H9 (cell line): ENCODE results near the gene ATP6V0B. TPM values are rescaled to one million over a fixed set of nuclear protein-coding genes. Genes with fewer than 3 reads are reported as not detected.

Experiments
- DNase-seq: peaks from one replicate; pipeline ENCODE4 v3.0.0-alpha.2; 2017
- H2AFZ ChIP-seq: one replicate; pipeline ENCODE4 v1.6.1; 2013; ENCODE audit warnings: mild to moderate bottlenecking, low read length, control low read depth, moderate library complexity
- H2AK5ac ChIP-seq: 2 replicates; pipeline ENCODE4 v1.6.1; 2013; ENCODE audit warnings: low read length, control low read depth, mixed read lengths; ENCODE audit not compliant: insufficient read length
- H2BK120ac ChIP-seq: one replicate; pipeline ENCODE4 v1.6.1; 2013; ENCODE audit warnings: low read depth, mild to moderate bottlenecking, low read length, control low read depth, inconsistent platforms; ENCODE audit not compliant: poor library complexity, severe bottlenecking
- H2BK12ac ChIP-seq: 2 replicates; pipeline ENCODE4 v1.6.1; 2013; ENCODE audit warnings: low read length, control low read depth, mixed read lengths, low read depth; ENCODE audit not compliant: insufficient read length
- H2BK15ac ChIP-seq: 2 replicates; pipeline ENCODE4 v1.6.1; 2013; ENCODE audit warnings: low read depth, low read length, control low read depth
- H2BK20ac ChIP-seq: one replicate; pipeline ENCODE4 v1.6.1; 2013; ENCODE audit warnings: low read depth, mild to moderate bottlenecking, low read length, control low read depth, inconsistent platforms; ENCODE audit not compliant: poor library complexity, severe bottlenecking
- H2BK5ac ChIP-seq: 2 replicates; pipeline ENCODE4 v1.6.1; 2013; ENCODE audit warnings: low read length, control low read depth, mixed read lengths; ENCODE audit not compliant: insufficient read length
- H3K14ac ChIP-seq: 2 replicates; pipeline ENCODE4 v1.6.1; 2013; ENCODE audit warnings: low read length, control low read depth; ENCODE audit not compliant: insufficient read depth
- H3K18ac ChIP-seq: 2 replicates; pipeline ENCODE4 v1.6.1; 2013; ENCODE audit warnings: low read depth, mild to moderate bottlenecking, mixed read lengths, low read length, control low read depth; ENCODE audit not compliant: insufficient read length
- H3K23ac ChIP-seq: 2 replicates; pipeline ENCODE4 v1.6.1; 2013; ENCODE audit warnings: low read length, control low read depth, mixed read lengths, low read depth; ENCODE audit not compliant: insufficient read length
- H3K23me2 ChIP-seq: 2 replicates; pipeline ENCODE4 v1.6.1; 2013; ENCODE audit warnings: low read depth, mild to moderate bottlenecking, mixed read lengths, low read length, control low read depth; ENCODE audit not compliant: insufficient read length, poor library complexity, severe bottlenecking
- H3K27ac ChIP-seq: 2 replicates; pipeline ENCODE4 v1.5.1; 2013; ENCODE audit warnings: low read length, control low read depth, mixed read lengths, low read depth; ENCODE audit not compliant: insufficient read length
- H3K27me3 ChIP-seq: 2 replicates; pipeline ENCODE4 v1.6.1; 2013; ENCODE audit warnings: low read length, control low read depth, inconsistent platforms; ENCODE audit not compliant: insufficient read depth
- H3K4ac ChIP-seq: 2 replicates; pipeline ENCODE4 v1.6.1; 2013; ENCODE audit warnings: low read depth, mild to moderate bottlenecking, control low read depth, inconsistent platforms, low read length, moderate library complexity
- H3K4me1 ChIP-seq: 2 replicates; pipeline ENCODE4 v1.6.1; 2013; ENCODE audit warnings: low read length, control low read depth, inconsistent platforms; ENCODE audit not compliant: insufficient read depth
- H3K4me2 ChIP-seq: 2 replicates; pipeline ENCODE4 v1.6.1; 2013; ENCODE audit warnings: low read length, control low read depth, mixed read lengths; ENCODE audit not compliant: insufficient read length, insufficient read depth
- H3K56ac ChIP-seq: 2 replicates; pipeline ENCODE4 v1.6.1; 2013; ENCODE audit warnings: low read depth, mild to moderate bottlenecking, mixed read lengths, low read length, control low read depth; ENCODE audit not compliant: insufficient read length
- H3K79me1 ChIP-seq: 2 replicates; pipeline ENCODE4 v1.6.1; 2013; ENCODE audit warnings: low read depth, mild to moderate bottlenecking, moderate library complexity, low read length, control low read depth, inconsistent platforms; ENCODE audit not compliant: insufficient read depth, poor library complexity, severe bottlenecking
- H3K79me2 ChIP-seq: 2 replicates; pipeline ENCODE4 v1.6.1; 2013; ENCODE audit warnings: low read length, control low read depth, inconsistent platforms; ENCODE audit not compliant: insufficient read depth
- H3K9ac ChIP-seq: 2 replicates; pipeline ENCODE4 v1.6.1; 2013; ENCODE audit warnings: low read length, control low read depth, mixed read lengths; ENCODE audit not compliant: insufficient read length; ENCODE audit errors: extremely low read depth
- H3K9me3 ChIP-seq: one replicate; pipeline ENCODE4 v1.6.1; 2013; ENCODE audit warnings: low read depth, low read length, inconsistent platforms; ENCODE audit not compliant: control insufficient read depth
- H3T11ph ChIP-seq: one replicate; pipeline ENCODE4 v1.6.1; 2013; ENCODE audit warnings: mild to moderate bottlenecking, low read length, control low read depth, inconsistent platforms
- H4K20me1 ChIP-seq: one replicate; pipeline ENCODE4 v1.6.1; 2013; ENCODE audit not compliant: control insufficient read depth, insufficient read length, insufficient read depth
- H4K5ac ChIP-seq: 2 replicates; pipeline ENCODE4 v1.6.1; 2013; ENCODE audit warnings: low read depth, mild to moderate bottlenecking, mixed read lengths, low read length, control low read depth; ENCODE audit not compliant: insufficient read length
- H4K8ac ChIP-seq: replicated peaks from 2 replicates; pipeline ENCODE4 v1.6.1; 2013; ENCODE audit warnings: low read length, control low read depth, mixed read lengths, low read depth; ENCODE audit not compliant: insufficient read length
- H4K91ac ChIP-seq: 2 replicates; pipeline ENCODE4 v1.6.1; 2013; ENCODE audit warnings: low read depth, mild to moderate bottlenecking, moderate library complexity, mixed read lengths, low read length, control low read depth; ENCODE audit not compliant: insufficient read length
- H3K27ac Mint-ChIP-seq, 3 experiments: 2 replicates in 2 of 3; 3 replicates in 1 of 3; pipeline ENCODE4 v1.8.0; 2020 to 2021; ENCODE audit warnings: mixed read lengths in 3 of 3, mild to moderate bottlenecking in 1 of 3, moderate library complexity in 1 of 3
- H3K27me3 Mint-ChIP-seq: 2 replicates; pipeline ENCODE4 v1.8.0; 2021; ENCODE audit warnings: low read depth, mild to moderate bottlenecking, moderate library complexity, mixed read lengths
- H3K36me3 Mint-ChIP-seq, 3 experiments: 2 replicates in 2 of 3; 3 replicates in 1 of 3; pipeline ENCODE4 v1.8.0; 2020 to 2021; ENCODE audit warnings: low read depth in 3 of 3, mixed read lengths in 3 of 3; ENCODE audit not compliant: insufficient read depth in 1 of 3
- H3K4me1 Mint-ChIP-seq, 2 experiments: 2 replicates each; pipeline ENCODE4 v1.8.0; 2020; ENCODE audit warnings: mixed read lengths in 2 of 2
- H3K4me3 Mint-ChIP-seq, 2 experiments: 2 replicates in 1 of 2; 3 replicates in 1 of 2; pipeline ENCODE4 v1.8.0; 2020 to 2021; ENCODE audit warnings: mild to moderate bottlenecking in 2 of 2, mixed read lengths in 2 of 2, moderate library complexity in 1 of 2
- H3K9me3 Mint-ChIP-seq, 2 experiments: 2 replicates in 1 of 2; 3 replicates in 1 of 2; pipeline ENCODE4 v1.8.0; 2020; ENCODE audit warnings: mild to moderate bottlenecking in 2 of 2, mixed read lengths in 2 of 2, moderate library complexity in 1 of 2
- WGBS: extraction: QIAGEN DNeasy Blood & Tissue Kit; methylation state at CpG from one replicate; pipeline ENCODE4 v1.1.7; 2013; ENCODE audit warnings: missing lambda C conversion rate, low lambda C conversion rate, mixed read lengths; ENCODE audit not compliant: insufficient read length; ENCODE audit errors: extremely low coverage; 5-methylcytosine and 5-hydroxymethylcytosine counted together
- total RNA-seq: library from RNA; stranded (reverse); gene quantifications from 2 replicates; pipeline ENCODE4 v1.2.1, GENCODE V29; 2021
- TF ChIP-seq, protein P1 (sequence below): fragments of 200-600 bp; sonication (generic); conservative IDR thresholded peaks from 3 replicates; pipeline ENCODE4 v1.8.0; 2021; ENCODE audit warnings: antibody characterized with exemption, mild to moderate bottlenecking

The ATP6V0B gene
- total RNA-seq, 1 experiment from 2014 or later, result 131 TPM

DNA sequence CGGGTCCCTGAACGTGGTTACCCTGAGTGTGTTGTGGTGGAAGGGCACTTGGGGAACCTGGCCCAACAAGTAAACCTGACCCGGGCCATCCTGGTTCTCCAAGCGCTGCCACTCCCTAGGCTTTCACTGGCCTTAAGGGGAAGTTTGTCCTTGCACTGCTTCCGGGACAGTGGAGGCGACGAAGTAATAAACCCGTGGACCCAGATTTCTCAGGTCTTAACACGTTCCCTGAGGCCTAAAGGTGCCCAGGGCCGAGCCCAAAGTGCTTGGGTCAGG is 16.4 kb downstream of the ATP6V0B start:
- Histone ChIP-seq H3K56ac (no peak overlapping the region), H2AK5ac (no peak overlapping the region), H4K8ac (no peak overlapping the region), H3K23me2 (peaks cover 10% of the 10 kb centered on the region), H3K18ac (no peak overlapping the region), H2BK15ac (no peak overlapping the region), H4K5ac (no peak overlapping the region), H3K4ac (no peak overlapping the region), H3K14ac (0 out of 2 replicates have a peak overlapping the region, but pooled peaks have one; percentile 18), H3K79me1 (no peaks in the 10 kb centered on the region), H2AFZ (no peak overlapping the region), H4K20me1 (no peaks in the 10 kb centered on the region), H2BK5ac (no peak overlapping the region), H2BK120ac (no peak overlapping the region), H4K91ac (no peak overlapping the region), H3K9ac (peak overlapping the region; percentile 34), H3K4me2 (peak overlapping the region; percentile 80), H3K27ac (no peak overlapping the region), H3K27me3 (no peaks in the 10 kb centered on the region), H3K4me1 (no peaks in the 10 kb centered on the region), H3K9me3 (no peaks in the 10 kb centered on the region), H3K79me2 (no peaks in the 10 kb centered on the region), H3K23ac (no peak overlapping the region), H2BK12ac (no peak overlapping the region), H3T11ph (no peak overlapping the region), H2BK20ac (no peak overlapping the region)
- peaks cover 2 to 11% (median 10%) of the 10 kb centered on the region in 3 experiments; a peak in 6 of 7 replicates for H3K36me3 Mint-ChIP-seq
- no peak overlapping the region for H3K27ac Mint-ChIP-seq
- peak overlapping the region; percentile 81 to 93 for H3K4me3 Mint-ChIP-seq
- TF ChIP-seq, protein P1, sequence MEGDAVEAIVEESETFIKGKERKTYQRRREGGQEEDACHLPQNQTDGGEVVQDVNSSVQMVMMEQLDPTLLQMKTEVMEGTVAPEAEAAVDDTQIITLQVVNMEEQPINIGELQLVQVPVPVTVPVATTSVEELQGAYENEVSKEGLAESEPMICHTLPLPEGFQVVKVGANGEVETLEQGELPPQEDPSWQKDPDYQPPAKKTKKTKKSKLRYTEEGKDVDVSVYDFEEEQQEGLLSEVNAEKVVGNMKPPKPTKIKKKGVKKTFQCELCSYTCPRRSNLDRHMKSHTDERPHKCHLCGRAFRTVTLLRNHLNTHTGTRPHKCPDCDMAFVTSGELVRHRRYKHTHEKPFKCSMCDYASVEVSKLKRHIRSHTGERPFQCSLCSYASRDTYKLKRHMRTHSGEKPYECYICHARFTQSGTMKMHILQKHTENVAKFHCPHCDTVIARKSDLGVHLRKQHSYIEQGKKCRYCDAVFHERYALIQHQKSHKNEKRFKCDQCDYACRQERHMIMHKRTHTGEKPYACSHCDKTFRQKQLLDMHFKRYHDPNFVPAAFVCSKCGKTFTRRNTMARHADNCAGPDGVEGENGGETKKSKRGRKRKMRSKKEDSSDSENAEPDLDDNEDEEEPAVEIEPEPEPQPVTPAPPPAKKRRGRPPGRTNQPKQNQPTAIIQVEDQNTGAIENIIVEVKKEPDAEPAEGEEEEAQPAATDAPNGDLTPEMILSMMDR, result no peak
- H3K9me3 Mint-ChIP-seq, result no peaks in the 10 kb centered on the region
- peaks cover 16 to 23% of the 10 kb centered on the region in 2 experiments for H3K4me1 Mint-ChIP-seq
- DNase-seq, result no peak
- WGBS, result no CpG with 5 or more reads among the region's 10 CpGs
- peaks cover 6% of the 10 kb centered on the region for H3K27me3 Mint-ChIP-seq
